Transverse colon (tissue), 3 donors: ENCODE measurements around the gene TRIM9.

Experiments
- POLR2A ChIP-seq: fragments of 450-650 bp; IDR thresholded peaks from one replicate; pipeline ENCODE4 v1.6.1; 2016; ENCODE audit warnings: antibody characterized with exemption, mild to moderate bottlenecking, moderate library complexity
- TF ChIP-seq, protein P1 (sequence below), 5 experiments: fragments of 200-600 bp in 3 of 5; fragments of 450-650 bp in 2 of 5; sonication (generic) in 3 of 5; IDR thresholded peaks; 1 replicate in 2 of 5; 2 replicates in 3 of 5; pipeline ENCODE4 v1.5.1; 2016 to 2017; ENCODE audit warnings: antibody characterized with exemption in 5 of 5, inconsistent platforms in 3 of 5, mild to moderate bottlenecking in 2 of 5, moderate library complexity in 1 of 5

DNA sequence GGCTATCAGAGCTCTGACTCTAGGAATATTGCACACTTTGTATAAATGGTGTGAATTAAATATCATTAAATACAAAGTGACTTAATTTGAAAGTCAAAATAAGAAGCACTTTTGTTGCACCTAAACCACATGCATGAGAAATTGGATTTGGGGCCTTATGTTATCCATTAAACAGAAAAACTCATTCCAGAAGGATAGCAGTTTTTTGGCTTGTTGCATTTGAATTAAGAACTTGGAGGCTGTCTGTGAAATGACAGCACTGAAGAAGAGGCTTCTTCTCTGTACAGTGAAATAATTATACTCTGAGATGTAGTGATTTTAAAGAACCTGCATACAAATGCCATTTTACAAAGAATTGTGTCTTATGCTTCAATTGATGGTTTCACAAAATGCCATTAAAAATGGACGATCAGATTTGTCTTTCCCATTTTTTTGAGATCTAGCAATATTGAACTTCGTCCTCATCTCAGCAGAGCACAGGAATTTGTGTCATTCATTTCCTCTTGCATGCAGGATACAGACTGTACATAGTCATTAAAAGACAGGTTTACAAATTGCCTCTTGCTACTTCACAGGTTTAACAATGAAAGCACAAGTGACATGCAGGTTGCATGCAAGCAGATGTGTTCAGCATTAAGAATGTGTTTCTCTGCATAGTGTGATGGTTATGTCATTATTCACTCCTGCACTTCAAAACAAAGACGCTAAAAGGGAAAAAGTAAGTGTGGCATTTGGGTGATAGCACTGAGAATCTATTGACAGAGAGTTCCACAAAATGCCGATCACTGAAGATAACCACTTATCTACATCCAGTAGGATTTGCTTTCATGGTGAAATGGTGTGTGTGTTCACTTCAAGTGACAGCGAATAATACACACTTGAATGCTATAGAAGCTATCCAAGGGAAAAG lies 114.7 kb downstream of the TRIM9 start:
- TF ChIP-seq POLR2A, result no peak
- TF ChIP-seq, protein P1, sequence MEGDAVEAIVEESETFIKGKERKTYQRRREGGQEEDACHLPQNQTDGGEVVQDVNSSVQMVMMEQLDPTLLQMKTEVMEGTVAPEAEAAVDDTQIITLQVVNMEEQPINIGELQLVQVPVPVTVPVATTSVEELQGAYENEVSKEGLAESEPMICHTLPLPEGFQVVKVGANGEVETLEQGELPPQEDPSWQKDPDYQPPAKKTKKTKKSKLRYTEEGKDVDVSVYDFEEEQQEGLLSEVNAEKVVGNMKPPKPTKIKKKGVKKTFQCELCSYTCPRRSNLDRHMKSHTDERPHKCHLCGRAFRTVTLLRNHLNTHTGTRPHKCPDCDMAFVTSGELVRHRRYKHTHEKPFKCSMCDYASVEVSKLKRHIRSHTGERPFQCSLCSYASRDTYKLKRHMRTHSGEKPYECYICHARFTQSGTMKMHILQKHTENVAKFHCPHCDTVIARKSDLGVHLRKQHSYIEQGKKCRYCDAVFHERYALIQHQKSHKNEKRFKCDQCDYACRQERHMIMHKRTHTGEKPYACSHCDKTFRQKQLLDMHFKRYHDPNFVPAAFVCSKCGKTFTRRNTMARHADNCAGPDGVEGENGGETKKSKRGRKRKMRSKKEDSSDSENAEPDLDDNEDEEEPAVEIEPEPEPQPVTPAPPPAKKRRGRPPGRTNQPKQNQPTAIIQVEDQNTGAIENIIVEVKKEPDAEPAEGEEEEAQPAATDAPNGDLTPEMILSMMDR (IDR thresholded peaks at IDR 0.05), result no peak
